Activated CD8-positive, alpha-beta memory T cell treated with anti-CD3 and anti-CD28 coated beads, Interleukin-2, amount 50 U/mL, for 24 hours (primary cell): ENCODE data around the gene FGD6.
"Not testable (repeated sequence)": the region's sequence is repeated elsewhere in the genome, so short reads cannot be mapped to it uniquely, and the experiment has no call there.

Experiments
- DNase-seq: peaks from one replicate; pipeline ENCODE4 v3.0.0-alpha.2; 2020; ENCODE audit errors: extremely low read depth

FGD6 gene

DNA sequence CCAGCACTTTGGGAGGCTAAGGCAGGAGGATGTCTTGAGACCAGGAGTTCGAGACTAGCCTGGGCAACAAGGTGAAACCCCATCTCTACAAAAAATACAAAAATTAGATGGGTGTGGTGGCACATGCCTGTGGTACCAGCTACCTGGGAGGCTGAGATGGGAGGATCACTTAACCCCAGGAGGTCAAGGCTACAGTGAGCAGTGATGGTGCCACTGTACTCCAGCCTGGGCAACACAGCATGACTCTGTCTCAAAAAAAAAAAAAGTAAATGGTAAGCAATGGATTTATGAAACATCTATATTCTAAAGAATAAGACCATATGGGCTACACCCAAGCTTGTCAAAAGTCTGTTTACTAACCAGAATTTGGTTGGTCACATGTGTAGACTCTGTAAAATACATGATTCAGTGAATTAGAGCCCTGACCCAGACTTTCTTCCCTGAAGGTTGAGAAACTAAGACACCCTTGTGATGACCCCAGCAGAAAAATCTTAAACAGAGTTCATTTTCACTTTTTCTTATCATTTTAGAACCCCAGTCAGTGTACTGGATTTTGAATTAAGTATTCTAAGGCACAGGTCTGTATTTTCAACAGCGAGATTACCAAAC, 12.1 kb downstream of the FGD6 start:
- DNase-seq = no peak

DNA sequence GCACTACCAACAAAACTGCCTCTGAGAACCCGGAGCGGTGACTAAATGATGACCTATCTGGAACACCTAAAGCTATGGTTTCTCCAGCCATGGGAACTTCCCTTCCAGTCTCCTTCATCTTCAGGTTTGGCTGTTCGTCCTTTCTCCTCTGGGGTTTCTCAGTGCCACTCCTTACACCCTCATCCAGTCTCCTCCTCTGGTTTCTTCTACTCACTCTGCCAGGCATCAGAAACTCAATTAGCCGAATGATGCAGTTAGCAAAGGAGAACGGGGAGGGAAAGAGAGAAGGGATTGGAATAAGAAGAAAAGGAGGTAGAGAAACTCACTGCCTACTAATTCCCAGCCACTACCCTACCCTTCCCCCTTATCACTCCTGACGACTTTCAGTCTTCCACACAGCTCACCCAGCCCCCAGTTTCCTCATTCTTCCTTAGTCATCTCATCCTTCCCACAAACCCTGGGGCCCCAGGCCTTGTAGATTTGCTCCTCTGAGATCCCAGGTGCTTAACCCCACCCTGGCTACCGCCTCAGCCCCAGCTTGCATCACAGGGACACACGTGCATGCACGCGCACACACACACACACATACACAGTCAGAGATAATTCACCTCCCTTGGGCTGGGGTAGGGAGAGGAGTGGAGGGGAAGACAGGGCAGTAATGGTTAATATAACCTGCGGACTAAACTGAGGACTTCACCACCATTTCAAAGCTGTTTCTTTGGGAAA, 13.0 kb downstream of the FGD6 start:
- DNase-seq = no peak

DNA sequence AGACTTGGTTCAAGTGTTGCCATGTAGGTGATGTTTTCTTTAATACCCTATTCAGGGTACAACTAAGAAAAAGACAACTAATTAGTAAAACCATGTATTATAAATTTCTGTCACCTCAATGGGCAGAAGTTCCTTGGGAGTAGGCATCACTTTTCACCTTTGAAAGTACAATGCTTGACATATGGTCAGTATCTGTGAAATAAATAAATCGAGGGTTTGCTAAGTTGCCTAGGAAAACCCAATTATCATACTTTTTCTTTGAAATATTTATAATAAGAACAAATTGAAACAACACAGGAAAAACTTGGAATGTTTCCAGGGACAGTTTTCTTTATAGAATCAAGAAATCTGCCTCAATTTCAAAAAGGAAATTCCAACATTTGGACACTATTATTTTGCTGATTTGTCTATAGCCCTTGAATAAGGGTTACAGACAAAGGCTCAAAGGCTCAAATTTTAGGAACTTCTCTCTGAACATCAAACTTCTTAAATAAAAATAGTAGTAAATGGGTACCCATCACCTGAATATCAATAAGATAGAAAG, 13.7 kb downstream of the FGD6 start:
- no peak for DNase-seq

DNA sequence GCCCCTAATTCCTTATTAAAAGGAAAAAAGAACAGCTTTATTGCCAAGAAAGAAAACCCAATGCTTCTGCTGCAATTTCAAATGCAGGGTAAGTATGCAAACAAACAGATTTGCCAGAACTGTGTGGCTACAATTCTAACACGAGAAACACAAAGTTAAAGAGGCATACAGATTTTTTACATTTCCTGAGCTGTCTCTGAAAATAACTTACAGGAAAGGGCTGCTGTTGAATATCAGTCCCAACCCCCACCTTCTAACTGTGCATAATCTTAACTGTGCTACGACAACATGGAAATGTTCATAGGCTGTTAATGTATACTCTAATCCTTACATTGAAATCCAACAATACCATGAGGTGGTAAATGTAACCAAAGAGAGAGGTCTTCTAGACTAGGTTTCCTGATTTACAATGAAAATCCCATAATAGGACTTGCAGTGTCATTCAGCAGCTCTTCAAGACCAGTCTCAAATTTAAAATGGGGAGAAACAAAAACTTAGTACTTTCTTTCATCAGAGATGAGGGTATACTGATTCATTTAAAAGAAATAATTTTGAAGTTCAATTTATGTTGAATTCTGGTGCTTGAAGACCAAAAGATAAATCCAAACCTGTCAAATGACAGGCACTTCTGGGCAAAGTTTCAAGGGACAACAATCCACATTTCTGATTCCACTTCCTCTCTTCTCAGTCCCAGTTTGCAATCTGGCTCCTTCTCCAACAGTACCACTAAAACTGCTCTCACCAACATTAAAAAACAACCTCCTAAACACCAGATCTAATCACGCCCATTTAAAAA, 14.4 kb downstream of the FGD6 start:
- no peak for DNase-seq

DNA sequence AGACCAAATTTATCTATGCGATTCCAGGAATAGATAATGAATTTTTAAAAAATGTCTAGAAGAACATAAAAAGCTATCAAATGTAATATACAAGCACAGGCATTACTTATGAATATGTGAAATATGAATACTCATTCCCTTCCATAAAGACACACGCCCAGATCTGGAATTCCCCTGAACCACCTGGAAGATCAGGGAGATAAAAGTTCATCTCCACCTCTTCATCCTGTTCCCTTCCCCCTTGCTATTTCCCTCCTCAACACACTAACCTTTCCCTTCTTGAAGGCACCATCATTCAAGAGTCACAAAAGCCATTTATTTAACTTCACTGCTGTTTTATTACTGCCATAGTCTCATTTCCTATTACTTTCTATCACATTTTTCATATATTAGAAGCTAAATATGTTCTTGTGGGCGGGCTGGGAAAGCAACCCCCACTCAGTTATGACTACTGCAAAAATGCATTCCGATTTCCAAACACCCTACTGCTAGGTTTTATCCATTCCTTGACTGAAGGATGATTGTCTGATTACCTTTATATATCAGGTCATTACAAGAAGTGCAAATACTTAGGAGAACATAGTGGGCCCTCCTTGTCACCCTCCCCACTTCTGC, 16.1 kb downstream of the FGD6 start:
- DNase-seq = no peak

DNA sequence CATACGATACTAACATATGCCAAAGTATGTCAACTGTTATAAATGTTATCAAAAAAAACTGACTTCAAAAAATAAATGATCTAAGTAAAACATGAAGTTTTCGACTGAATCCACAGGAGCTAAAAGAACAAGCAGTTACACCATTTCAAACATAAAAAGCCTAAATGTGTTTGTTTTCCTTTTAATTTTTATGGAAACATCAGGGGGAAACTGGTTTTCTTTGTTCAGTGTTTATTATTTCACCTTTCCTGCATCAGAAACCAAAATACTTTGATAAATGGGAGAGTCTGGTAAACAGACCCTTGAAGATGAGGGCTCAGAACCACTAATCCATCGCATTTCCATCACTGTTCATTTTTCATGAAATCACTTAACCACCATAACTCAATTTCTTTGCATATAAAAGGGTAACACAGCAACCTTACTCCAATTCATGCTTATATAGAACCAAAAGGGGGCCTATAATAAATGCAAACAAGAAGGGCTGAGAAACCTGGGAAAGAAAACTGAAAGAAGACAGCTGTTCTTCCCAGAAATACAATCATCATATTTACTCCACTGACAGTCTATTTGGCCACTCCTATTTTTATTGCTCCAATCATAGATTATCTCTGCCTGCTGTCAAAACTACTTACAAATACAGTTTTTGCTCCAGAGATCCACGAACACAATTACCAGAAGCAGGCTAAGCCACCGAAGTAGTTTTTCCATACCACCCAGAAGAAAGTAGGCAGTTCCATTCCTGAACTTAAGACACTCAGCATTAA, 17.0 kb downstream of the FGD6 start:
- no peak for DNase-seq

DNA sequence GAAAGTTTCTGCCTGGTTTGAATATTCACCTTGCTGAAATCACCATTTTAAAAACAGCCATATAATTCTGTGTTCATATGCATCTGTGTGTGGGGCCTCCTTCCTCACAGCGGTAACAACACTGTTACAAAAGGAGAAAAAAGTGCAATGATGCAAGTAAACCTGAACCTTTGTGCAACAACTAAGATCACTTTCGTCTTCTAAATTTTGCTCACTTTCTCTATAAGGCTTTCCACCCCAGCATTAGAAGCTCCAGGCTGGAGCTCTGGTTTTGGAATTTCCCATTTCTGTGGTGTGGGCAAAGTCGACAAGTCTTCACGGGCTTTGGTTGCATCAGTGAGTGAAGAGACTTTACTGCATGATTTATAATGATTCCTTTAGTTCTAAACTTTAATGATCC, 18.4 kb downstream of the FGD6 start:
- no peak for DNase-seq

DNA sequence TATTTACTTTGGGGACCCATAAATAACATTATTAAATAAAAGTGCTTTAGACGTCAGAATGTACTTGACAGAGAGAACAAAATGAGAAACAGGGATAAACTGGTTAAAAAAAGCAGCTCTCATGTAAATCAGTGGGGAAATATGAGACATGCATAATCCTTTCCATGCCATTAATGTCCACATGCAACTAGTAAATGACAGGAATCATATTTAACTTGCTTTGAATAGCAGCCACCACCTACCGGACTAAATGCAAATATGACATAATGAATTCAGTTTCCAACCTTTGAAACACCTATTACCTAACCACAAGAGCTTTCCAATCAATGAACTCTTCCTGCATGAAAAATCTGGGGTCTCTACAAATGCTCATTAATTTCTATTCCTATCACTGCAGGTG, 19.6 kb downstream of the FGD6 start:
- DNase-seq = no peak

DNA sequence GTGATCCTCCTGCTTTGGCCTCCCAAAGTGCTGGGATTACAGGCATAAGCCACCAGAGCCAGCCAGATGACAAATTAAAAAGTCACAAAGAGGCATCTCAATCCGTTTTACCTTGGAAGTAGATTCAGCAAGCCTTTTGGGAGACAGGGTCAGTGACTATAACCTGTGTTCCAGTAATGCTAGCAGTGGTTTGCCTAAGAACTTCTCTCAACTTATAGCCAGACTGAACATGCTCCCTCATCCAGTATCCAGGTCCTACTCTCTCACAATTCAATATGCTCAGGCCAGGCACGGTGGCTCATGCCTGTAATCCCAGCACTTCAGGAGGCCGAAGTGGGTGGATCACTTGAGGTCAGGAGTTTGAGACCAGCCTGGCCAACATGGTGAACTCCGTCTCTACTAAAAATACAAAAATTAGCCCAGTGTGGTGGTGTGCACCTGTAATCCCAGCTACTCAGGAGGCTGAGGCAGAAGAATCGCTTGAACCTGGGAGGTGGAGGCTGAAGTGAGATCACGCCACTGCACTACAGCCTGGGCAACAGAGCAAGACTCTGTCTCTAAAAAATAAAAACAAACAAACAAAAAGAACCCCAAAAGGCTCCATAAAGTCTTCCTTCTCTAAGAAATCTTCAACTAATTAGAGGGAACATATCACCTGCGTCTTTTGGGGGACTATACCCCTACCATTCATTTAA, 20.2 kb downstream of the FGD6 start:
- DNase-seq = not testable (repeated sequence)

DNA sequence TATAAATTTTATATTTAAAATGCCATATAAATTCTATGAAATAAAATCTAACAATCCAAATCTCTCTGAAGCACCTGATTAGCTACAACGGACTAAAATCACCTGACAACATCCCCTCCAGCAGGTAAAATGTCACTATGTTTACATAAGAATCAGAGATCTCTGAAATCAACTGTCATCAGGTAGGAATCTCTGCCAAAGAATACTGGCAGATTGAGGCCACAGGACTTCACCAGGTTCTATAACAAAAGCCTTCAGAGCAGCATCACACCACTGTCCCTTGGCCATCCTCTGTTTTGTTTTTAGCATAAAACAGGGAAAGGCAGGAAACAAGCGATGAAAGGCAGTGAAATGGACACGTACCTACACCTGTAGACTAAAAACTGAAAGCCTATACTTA, 22.1 kb downstream of the FGD6 start:
- no peak for DNase-seq

DNA sequence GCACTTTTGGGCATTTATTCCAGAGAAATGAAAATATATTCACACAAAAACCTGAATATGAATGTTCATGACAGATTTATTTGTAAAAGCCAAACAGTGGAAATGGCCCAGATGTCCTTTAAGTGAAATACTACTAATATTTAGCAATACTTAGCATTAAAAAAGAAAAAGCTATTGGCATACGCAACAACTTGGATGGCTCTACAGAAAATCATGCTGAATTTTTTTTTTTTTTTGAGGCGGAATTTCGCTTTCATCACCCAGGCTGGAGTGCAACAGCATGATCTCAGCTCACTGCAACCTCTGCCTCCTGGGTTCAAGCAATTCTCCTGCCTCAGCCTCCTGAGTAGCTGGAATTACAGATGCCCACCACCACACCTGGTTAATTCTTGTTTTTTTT, 24.1 kb downstream of the FGD6 start:
- no peak for DNase-seq

DNA sequence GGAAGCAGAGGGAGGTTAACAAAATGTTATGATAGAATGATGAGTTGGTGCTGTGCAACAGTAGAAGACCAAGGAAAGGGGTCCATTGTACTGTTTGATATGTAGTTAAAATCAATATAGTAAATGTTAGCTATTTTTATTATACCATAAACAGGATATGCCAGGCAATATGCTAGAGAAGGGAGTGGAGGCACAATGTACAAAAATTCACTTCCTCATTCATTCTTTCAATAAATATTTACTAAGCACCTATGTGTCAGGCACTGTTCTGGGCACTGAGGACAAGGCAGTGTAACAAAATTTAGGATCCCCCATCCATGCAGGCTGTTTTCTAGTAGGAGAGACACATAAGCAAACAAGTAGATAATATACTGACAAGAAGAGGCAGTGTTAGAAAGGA, 25.0 kb downstream of the FGD6 start:
- DNase-seq = no peak

DNA sequence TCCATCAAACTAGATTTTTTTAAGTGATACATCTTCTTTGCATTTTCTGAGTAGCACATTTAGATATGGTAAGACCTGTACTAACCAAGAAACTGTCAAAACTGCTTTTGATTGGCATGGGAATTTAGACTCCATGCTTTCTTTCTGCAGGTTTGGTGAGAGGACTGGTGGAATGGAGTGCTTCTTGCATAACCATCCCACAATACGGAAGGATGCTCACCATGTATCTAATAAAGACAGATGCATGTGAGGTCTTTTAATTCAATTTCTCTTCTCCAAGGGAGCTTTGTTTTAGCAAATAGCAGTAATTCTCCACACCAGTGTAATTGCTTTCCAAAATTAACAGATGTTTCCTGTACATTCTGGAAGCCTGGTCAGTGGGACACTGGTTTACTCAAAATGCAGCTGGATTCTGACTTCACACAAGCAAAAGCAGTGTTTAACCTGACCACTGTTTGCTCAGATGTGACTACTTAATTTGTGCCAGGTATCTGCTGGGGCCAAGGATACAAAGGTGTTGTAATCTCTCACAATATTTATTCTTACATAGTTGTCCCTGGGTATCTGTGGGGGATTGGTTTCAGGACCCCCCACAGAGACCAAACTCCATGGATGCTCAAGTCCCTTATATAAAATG, 26.1 kb downstream of the FGD6 start:
- DNase-seq = no peak

DNA sequence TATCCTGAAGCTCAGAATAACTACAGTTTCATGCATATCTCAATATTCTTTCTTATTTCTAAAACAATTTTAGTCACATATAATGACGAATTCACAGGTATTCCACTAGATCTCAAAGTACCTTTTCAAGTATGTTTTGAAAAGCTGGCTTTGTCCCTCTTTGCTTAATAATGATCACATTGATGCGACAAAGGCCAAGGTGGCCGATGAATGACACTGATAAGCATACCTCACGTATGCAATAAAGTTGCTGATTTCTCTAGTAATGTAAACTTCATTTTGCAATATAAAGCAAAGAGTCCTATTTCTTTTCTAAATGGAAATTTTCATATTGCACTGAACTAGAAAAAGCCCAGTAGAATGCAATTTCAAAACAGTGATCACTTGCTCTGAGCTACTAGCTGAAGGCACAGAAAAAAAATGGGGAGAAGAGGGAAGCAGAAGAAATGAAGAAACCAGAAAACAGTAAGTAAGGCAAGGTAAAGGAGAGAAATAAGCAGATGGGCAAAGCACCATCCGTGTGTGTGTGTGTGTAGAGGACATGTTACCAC, 29.3 kb downstream of the FGD6 start:
- no peak for DNase-seq

DNA sequence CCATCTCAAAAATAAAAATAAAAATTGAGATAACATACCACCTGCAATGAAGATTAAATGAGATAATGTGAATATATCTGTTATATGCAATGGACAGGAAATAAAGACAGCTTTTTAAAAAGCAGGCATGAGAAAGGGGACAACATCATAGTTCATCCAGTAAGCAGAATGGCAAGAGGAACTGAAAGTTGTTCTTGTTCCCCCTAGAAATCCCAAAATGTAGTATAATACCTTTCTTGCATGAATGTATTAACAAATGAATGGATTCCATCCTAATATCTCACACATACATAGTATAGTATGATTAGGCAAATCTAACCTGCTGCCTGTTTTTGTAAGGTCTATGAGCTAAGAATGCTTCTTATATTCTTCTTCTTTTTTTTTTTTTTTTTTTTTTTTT, 31.4 kb downstream of the FGD6 start:
- DNase-seq = no peak

DNA sequence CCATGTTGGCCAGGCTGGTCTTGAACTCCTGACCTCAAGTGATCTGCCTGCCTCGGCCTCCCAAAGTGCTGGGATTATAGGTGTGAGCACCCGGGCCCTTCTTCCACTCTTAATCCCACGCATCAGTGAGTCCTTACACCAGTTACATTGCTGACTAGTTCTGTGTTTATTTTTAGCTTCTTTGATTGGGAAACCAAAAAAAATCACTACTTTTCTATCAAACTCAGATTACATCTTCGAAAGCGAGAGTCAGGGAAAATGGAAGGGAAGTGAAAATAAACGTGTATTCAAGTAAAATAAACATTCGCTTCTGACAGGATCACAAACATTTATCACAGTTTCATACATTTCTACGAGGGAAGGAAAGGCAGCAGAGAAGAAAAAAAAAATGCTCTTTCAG, 32.2 kb downstream of the FGD6 start:
- DNase-seq = no peak

DNA sequence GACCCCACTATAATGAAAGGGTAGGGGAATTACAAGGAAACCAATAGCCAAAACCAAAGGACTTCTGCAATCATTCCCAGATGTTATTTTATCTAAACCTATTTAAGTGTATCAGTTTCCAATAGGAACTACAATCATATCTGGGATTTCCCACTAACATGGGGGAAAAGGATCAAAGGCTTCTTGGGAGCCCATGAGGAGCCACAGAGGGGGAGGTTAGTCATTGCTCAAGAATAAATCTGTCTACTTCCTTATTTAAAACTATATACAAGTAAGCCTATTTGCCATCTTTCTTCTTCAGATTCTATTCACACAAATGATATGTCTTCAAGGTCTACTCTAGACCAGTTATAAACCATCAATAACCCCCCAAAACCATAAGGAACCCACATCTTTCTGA, 33.1 kb downstream of the FGD6 start:
- DNase-seq = no peak

DNA sequence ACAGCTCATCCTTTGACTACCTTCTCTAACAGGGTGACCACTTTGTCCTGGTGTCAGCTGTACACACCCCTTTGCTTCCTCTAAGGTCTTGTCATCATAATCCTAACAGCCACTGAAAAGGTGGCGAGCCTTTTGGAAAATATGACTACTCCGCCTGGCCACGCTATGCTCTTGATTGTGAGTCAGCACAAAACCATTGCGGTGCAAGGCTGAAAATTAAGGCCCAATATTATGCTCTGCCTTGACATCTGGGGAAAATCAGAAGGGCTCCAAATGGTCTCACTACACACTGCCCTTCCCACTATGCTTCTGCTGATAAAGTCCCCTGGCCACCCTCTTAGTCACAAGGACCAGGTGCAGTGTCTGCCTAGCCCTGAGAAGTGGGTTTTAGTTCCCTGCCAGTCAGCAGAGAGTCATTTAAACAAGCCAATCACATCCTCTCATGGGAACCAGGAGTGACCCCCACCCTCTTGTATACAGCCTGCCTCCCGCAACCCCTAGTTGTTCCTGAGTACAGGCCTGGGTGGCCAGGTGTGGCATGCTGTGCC, 34.3 kb downstream of the FGD6 start:
- no peak for DNase-seq

DNA sequence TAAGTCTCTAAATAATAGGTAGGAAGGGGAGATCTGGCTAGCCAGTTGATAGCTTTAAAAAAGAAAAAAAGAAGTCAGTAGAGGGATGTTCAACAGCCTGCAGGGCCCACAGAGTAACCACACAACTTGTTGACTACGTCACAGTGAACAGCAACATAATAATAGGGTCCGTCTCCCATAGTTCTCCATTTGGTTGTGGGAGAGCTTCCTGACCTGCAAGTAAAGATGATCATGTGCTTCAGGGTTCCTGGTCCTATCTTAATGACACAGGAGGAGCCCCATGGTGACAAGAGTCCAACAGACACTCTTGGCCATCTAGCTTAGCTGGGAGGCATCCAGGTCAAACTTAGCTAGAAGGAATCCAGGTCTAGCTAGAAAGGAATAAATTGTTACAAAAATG, 36.2 kb downstream of the FGD6 start:
- no peak for DNase-seq

DNA sequence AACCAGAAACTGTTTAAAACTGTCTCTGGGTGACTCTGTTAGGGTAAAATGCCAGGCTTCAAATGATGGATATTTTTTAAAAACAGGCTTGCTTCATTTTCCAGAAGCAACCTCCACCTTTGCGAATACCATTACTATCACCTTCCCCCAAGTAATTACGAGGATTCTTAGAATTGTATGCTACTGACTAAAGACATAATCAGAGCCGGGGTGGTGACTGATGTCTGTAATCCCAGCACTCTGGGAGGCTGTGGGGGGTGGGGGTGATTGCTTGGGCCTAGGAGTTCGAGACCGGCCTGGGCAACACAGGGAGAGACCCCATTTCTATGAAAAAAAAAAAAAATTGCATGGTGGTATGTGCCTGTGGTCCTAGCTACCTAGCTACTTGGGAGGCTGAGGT, 38.3 kb downstream of the FGD6 start:
- no peak for DNase-seq
